ENCODE data around the gene ASB2.

The ASB2 gene

DNA sequence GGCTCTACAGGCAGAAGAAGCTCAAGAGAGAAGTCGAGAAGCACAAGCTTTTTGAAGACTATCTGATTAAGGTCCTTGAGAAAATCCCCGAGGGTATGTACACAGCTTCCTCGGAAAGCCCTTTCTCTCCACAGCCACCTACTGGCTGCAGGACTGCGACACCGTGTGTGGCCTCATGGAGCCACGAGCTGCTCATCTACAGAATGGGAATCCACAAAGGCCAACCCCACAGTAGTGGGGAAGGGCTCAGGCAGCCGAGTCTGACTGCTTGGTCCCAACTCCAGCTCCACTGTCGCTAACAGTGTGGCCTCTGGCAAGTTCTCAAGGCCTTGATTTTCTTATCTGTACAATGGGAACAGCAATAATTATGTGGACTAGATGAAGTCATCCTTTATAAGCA is 23.2 kb upstream of the ASB2 start:
- no peak for DNase-seq (ENCODE audit: low read depth in 1 of 2, low spot score in 1 of 2)
- H3K27ac ChIP-seq (replicated peaks): no peak overlapping the region
- H3K4me3 ChIP-seq (replicated peaks; ENCODE audit: insufficient read depth, low read length): no peak overlapping the region
- TF ChIP-seq, protein P1, sequence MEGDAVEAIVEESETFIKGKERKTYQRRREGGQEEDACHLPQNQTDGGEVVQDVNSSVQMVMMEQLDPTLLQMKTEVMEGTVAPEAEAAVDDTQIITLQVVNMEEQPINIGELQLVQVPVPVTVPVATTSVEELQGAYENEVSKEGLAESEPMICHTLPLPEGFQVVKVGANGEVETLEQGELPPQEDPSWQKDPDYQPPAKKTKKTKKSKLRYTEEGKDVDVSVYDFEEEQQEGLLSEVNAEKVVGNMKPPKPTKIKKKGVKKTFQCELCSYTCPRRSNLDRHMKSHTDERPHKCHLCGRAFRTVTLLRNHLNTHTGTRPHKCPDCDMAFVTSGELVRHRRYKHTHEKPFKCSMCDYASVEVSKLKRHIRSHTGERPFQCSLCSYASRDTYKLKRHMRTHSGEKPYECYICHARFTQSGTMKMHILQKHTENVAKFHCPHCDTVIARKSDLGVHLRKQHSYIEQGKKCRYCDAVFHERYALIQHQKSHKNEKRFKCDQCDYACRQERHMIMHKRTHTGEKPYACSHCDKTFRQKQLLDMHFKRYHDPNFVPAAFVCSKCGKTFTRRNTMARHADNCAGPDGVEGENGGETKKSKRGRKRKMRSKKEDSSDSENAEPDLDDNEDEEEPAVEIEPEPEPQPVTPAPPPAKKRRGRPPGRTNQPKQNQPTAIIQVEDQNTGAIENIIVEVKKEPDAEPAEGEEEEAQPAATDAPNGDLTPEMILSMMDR (IDR thresholded peaks at IDR 0.05; ENCODE audit: insufficient read depth, low read length): no peak
- TF ChIP-seq SPI1 (IDR thresholded peaks at IDR 0.05; ENCODE audit: borderline replicate concordance, low read depth) (no peak), POLR2AphosphoS5 (IDR thresholded peaks at IDR 0.05; ENCODE audit: low read depth) (no peak), GABPA (IDR thresholded peaks at IDR 0.05; ENCODE audit: low read depth) (no peak)
- TF ChIP-seq, protein P2, sequence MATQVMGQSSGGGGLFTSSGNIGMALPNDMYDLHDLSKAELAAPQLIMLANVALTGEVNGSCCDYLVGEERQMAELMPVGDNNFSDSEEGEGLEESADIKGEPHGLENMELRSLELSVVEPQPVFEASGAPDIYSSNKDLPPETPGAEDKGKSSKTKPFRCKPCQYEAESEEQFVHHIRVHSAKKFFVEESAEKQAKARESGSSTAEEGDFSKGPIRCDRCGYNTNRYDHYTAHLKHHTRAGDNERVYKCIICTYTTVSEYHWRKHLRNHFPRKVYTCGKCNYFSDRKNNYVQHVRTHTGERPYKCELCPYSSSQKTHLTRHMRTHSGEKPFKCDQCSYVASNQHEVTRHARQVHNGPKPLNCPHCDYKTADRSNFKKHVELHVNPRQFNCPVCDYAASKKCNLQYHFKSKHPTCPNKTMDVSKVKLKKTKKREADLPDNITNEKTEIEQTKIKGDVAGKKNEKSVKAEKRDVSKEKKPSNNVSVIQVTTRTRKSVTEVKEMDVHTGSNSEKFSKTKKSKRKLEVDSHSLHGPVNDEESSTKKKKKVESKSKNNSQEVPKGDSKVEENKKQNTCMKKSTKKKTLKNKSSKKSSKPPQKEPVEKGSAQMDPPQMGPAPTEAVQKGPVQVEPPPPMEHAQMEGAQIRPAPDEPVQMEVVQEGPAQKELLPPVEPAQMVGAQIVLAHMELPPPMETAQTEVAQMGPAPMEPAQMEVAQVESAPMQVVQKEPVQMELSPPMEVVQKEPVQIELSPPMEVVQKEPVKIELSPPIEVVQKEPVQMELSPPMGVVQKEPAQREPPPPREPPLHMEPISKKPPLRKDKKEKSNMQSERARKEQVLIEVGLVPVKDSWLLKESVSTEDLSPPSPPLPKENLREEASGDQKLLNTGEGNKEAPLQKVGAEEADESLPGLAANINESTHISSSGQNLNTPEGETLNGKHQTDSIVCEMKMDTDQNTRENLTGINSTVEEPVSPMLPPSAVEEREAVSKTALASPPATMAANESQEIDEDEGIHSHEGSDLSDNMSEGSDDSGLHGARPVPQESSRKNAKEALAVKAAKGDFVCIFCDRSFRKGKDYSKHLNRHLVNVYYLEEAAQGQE (IDR thresholded peaks at IDR 0.05; ENCODE audit: insufficient replicate concordance, low read depth): no peak
- peaks cover 4% of the 10 kb centered on the region for H3K27me3 ChIP-seq (ENCODE audit: insufficient read depth, poor library complexity, severe bottlenecking)

DNA sequence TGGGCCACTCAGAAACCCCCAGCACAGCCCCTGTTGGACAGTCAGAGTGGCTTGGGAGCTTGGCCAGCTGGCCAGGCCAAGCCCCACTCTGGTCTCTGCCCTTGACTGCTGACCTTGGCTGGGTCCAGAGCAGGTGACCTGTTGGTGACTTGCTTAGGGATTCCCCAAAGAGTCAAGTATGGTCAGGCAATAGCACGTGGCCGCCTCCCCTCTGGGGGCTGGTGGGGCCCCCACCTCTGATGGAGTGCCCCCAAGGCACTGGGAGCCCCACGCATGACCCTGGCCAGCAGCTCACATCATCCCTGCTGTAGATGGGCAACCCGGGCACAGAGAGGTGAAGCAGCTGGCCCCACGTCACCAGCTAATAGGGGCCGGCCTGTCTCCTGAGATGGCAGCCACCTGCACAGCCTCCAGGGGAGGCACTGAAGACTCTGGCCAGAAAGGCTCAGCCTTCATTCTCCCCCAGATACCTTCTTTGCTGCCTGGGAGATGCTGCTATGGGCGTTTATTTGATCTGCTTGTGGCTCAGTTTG is 22.6 kb upstream of the ASB2 start:
- DNase-seq (ENCODE audit: low read depth in 1 of 2, low spot score in 1 of 2): no peak
- H3K27ac ChIP-seq (replicated peaks): no peak overlapping the region
- TF ChIP-seq GABPA (IDR thresholded peaks at IDR 0.05; ENCODE audit: low read depth): no peak
- TF ChIP-seq, protein P2 (IDR thresholded peaks at IDR 0.05; ENCODE audit: insufficient replicate concordance, low read depth): no peak
- TF ChIP-seq, protein P1 (IDR thresholded peaks at IDR 0.05; ENCODE audit: insufficient read depth, low read length): no peak
- TF ChIP-seq SPI1 (IDR thresholded peaks at IDR 0.05; ENCODE audit: borderline replicate concordance, low read depth): no peak
- TF ChIP-seq POLR2AphosphoS5 (IDR thresholded peaks at IDR 0.05; ENCODE audit: low read depth): no peak
- no peak overlapping the region for H3K4me3 ChIP-seq (replicated peaks; ENCODE audit: insufficient read depth, low read length)
- H3K27me3 ChIP-seq (ENCODE audit: insufficient read depth, poor library complexity, severe bottlenecking): peaks cover 6% of the 10 kb centered on the region

DNA sequence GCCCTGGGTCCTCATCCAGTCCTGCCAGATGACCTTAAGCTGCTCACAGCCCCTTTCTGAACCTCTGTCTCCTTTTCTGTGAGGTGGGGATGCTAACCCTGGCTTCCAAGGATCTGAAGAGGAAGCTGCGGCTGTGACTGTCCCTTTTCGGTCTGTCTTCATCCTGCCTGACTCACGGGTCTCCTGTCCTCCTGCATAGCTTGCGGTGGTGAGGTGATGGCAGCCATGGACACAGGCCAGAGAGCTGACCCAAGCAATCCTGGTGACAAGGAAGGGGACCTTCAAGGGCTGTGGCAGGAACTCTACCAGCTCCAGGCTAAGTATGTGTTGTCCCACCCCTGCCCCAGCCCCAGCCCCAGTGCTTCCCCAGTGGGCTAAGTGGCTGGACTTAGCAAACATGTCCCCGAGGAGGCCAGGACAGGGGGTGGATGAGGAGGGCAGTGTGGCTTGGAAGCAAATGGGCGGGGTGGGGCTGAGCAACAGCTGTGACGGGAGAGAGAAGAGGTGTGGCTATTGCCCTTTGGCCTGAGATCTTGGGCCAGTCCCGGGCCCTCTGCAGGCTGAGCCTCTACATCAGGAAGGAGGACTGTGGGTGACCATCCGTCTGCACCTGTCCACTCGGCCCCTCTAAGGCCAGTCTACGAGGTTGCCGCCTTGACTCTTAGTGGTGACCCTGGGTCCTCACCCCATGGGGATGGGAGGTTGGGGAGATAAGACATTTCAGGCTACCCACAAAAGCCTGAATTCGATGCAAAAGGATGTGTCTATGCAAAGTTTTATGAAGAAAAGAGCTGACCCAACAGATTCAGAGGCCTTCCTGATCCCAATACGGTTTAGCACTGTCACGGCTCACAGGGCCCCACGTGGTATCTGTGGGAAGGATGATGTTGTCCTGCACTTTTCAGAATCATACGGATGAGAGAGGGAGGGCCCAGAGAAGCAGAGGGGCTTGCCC is 21.8 kb upstream of the ASB2 start:
- DNase-seq (ENCODE audit: low read depth in 1 of 2, low spot score in 1 of 2): no peak
- no peak overlapping the region for H3K27ac ChIP-seq (replicated peaks)
- no peak overlapping the region for H3K4me3 ChIP-seq (replicated peaks; ENCODE audit: insufficient read depth, low read length)
- peaks cover 6% of the 10 kb centered on the region for H3K27me3 ChIP-seq (ENCODE audit: insufficient read depth, poor library complexity, severe bottlenecking)
- TF ChIP-seq GABPA (IDR thresholded peaks at IDR 0.05; ENCODE audit: low read depth) (no peak), SPI1 (IDR thresholded peaks at IDR 0.05; ENCODE audit: borderline replicate concordance, low read depth) (no peak), POLR2AphosphoS5 (IDR thresholded peaks at IDR 0.05; ENCODE audit: low read depth) (no peak)
- TF ChIP-seq, protein P1 (IDR thresholded peaks at IDR 0.05; ENCODE audit: insufficient read depth, low read length): no peak
- TF ChIP-seq, protein P2 (IDR thresholded peaks at IDR 0.05; ENCODE audit: insufficient replicate concordance, low read depth): no peak

Data from HL-60 (cell line).